Measurements from ENCODE around the gene SOST.
"Not testable (repeated sequence)": the region's sequence is repeated elsewhere in the genome, so short reads cannot be mapped to it uniquely, and the experiment has no call there.

SOST gene

GRCh38 chr17:43758497-43759174 lies at the start of gene SOST:
Gene SOST (minus strand): TSS chr17:43758791. CDS start chr17:43758741, 50 bp downstream.
- no peak for DNase-seq (ENCODE audit: low read depth)

GRCh38 chr17:43808076-43808475 lies 49.5 kb upstream of the SOST start:
- no peak for DNase-seq (ENCODE audit: low read depth)

- DNase-seq (ENCODE audit: low read depth) = no peak
Observed at GRCh38 chr17:43805117-43805516, 46.5 kb upstream of the SOST start.

- DNase-seq (ENCODE audit: low read depth) = no peak
Observed at GRCh38 chr17:43803758-43804157, 45.2 kb upstream of the SOST start.

- DNase-seq (ENCODE audit: low read depth) = no peak
Observed at GRCh38 chr17:43801844-43802243, 43.3 kb upstream of the SOST start.

GRCh38 chr17:43800736-43801135 lies 42.1 kb upstream of the SOST start:
- no peak for DNase-seq (ENCODE audit: low read depth)

GRCh38 chr17:43799047-43799446 lies 40.5 kb upstream of the SOST start:
- no peak for DNase-seq (ENCODE audit: low read depth)

- DNase-seq (ENCODE audit: low read depth) = not testable (repeated sequence)
Observed at GRCh38 chr17:43798024-43798423, 39.4 kb upstream of the SOST start.

GRCh38 chr17:43792668-43793067 lies 34.1 kb upstream of the SOST start:
- DNase-seq (ENCODE audit: low read depth) = not testable (repeated sequence)

- peak; percentile 52 for DNase-seq (ENCODE audit: low read depth)
Observed at GRCh38 chr17:43791589-43791988, 33.0 kb upstream of the SOST start.

GRCh38 chr17:43790311-43790940 lies 31.8 kb upstream of the SOST start:
- DNase-seq (ENCODE audit: low read depth) = no peak

GRCh38 chr17:43789482-43789881 lies 30.9 kb upstream of the SOST start:
- DNase-seq (ENCODE audit: low read depth) = no peak

GRCh38 chr17:43788540-43788939 lies 29.9 kb upstream of the SOST start:
- DNase-seq (ENCODE audit: low read depth) = no peak

GRCh38 chr17:43787728-43788127 lies 29.1 kb upstream of the SOST start:
- peak; percentile 74 for DNase-seq (ENCODE audit: low read depth)

- peak; percentile 81 for DNase-seq (ENCODE audit: low read depth)
Observed at GRCh38 chr17:43784628-43785101, 26.1 kb upstream of the SOST start.

GRCh38 chr17:43784068-43784467 lies 25.5 kb upstream of the SOST start:
- DNase-seq (ENCODE audit: low read depth) = peak; percentile 51

- DNase-seq (ENCODE audit: low read depth) = no peak
Observed at GRCh38 chr17:43782913-43783680, 24.5 kb upstream of the SOST start.

GRCh38 chr17:43780135-43780534 lies 21.5 kb upstream of the SOST start, which contains the start of gene CFAP97D1:
Gene CFAP97D1 (plus strand): TSS chr17:43780435. CDS start chr17:43780463, 28 bp downstream.
- DNase-seq (ENCODE audit: low read depth) = no peak

GRCh38 chr17:43779145-43780125 lies 20.8 kb upstream of the SOST start:
- DNase-seq (ENCODE audit: low read depth) = no peak

GRCh38 chr17:43778337-43779144 lies 19.9 kb upstream of the SOST start, which contains the start of gene DUSP3:
Gene DUSP3 (minus strand): TSS chr17:43778977. CDS start chr17:43778924, 53 bp downstream.
- DNase-seq (ENCODE audit: low read depth) = peak; percentile 88
